K562 (cell line): Measurements from ENCODE around the gene ZFP62. TPM values are rescaled to one million over a fixed set of nuclear protein-coding genes. Genes with fewer than 3 reads are reported as not detected.

Experiments used
- BRF2 ChIP-seq: IDR thresholded peaks from 3 replicates; pipeline ENCODE4 v1.6.1; 2011; ENCODE audit warnings: borderline replicate concordance, mild to moderate bottlenecking; ENCODE audit not compliant: insufficient read length, insufficient read depth
- HDAC3 ChIP-seq: fragments of 450-650 bp; IDR thresholded peaks from 2 replicates; pipeline ENCODE4 v1.6.1; 2018; ENCODE audit warnings: borderline replicate concordance, mild to moderate bottlenecking, moderate library complexity; ENCODE audit not compliant: partially characterized antibody
- MTA2 ChIP-seq: fragments of 450-650 bp; IDR thresholded peaks from 2 replicates; pipeline ENCODE4 v1.6.1; 2016; ENCODE audit warnings: low read depth
- SMARCB1 ChIP-seq: IDR thresholded peaks from 2 replicates; pipeline ENCODE4 v1.6.1; 2011; ENCODE audit warnings: improper control_type of control experiment, low read depth; ENCODE audit not compliant: insufficient read length
- SRSF3 ChIP-seq: fragments of 200-400 bp; formaldehyde crosslinking; IDR thresholded peaks from 2 replicates; pipeline ENCODE4 v1.6.1; 2016; ENCODE audit warnings: mild to moderate bottlenecking, low read length, moderate library complexity; ENCODE audit not compliant: insufficient read depth
- SRSF7 ChIP-seq: fragments of 200-400 bp; formaldehyde crosslinking; optimal IDR thresholded peaks from 2 replicates; pipeline ENCODE3; 2017; ENCODE audit warnings: mild to moderate bottlenecking, low read depth, low read length
- ZBTB33 ChIP-seq: sonication (generic); formaldehyde crosslinking; IDR thresholded peaks from 2 replicates; pipeline ENCODE4 v1.8.1; 2023; ENCODE audit warnings: mild to moderate bottlenecking, missing genetic modification reagents
- ZKSCAN8 ChIP-seq: fragments of 200-800 bp; sonication (Bioruptor generic); IDR thresholded peaks from 2 replicates; pipeline ENCODE4 v1.6.1; 2016; ENCODE audit warnings: missing genetic modification characterization, missing compliant biosample characterization
- ZNF274 ChIP-seq: IDR thresholded peaks from 2 replicates; pipeline ENCODE4 v1.6.1; 2011; ENCODE audit warnings: low read depth, mild to moderate bottlenecking, low read length, moderate library complexity, borderline replicate concordance
- ZNF316 ChIP-seq: fragments of 450-650 bp; IDR thresholded peaks from 2 replicates; pipeline ENCODE4 v1.6.1; 2016
- ZNF395 ChIP-seq: fragments of 200-800 bp; sonication (Bioruptor generic); IDR thresholded peaks from 2 replicates; pipeline ENCODE4 v1.6.1; 2017; ENCODE audit warnings: missing genetic modification characterization, missing compliant biosample characterization
- ZNF518B ChIP-seq: fragments of 250-450 bp; sonication (Bioruptor Pico); IDR thresholded peaks from 2 replicates; pipeline ENCODE4 v1.5.0; 2021; ENCODE audit warnings: mild to moderate bottlenecking, moderate library complexity
- ZNF561 ChIP-seq: fragments of 450-650 bp; formaldehyde crosslinking; conservative IDR thresholded peaks from 2 replicates; pipeline ENCODE4 v1.4.0; 2020; ENCODE audit warnings: mild to moderate bottlenecking, moderate library complexity
- ZNF644 ChIP-seq: fragments of 200-800 bp; sonication (Bioruptor generic); IDR thresholded peaks from 2 replicates; pipeline ENCODE4 v1.6.1; 2016; ENCODE audit warnings: low read depth, missing genetic modification characterization, missing compliant biosample characterization
- ZNF655 ChIP-seq: fragments of 250-450 bp; sonication (Bioruptor Pico); IDR thresholded peaks from 2 replicates; pipeline ENCODE4 v1.5.0; 2021
- polyA plus RNA-seq, 8 experiments: library from polyadenylated mRNA; depleted of rRNA in 4 of 8; stranded (reverse) in 5 of 8; unstranded in 3 of 8; fragments of >200 nt; fragmentation: Nextera tagmentation in 2 of 8; fragmentation: Illumina TruSeq in 1 of 8; extraction: Ambion mirVana in 2 of 8; extraction: Trizol in 1 of 8; gene quantifications; 2 replicates each; pipeline versions ENCODE4 v1.2.1 to v1.2.3, GENCODE V29; 2011 to 2014; ENCODE audit warnings: inconsistent platforms in 1 of 8, missing spikeins in 1 of 8
- total RNA-seq, 7 experiments: library from RNA; depleted of rRNA in 6 of 7; stranded (reverse); fragments of >200 nt in 6 of 7; fragmentation: Illumina TruSeq in 2 of 7; extraction: Trizol in 2 of 7; gene quantifications; 2 replicates each; pipeline versions ENCODE4 v1.2.1 to v1.2.3, GENCODE V29; 2011 to 2021; ENCODE audit warnings: low replicate concordance in 1 of 7

ZFP62 gene
- total and polyA plus RNA-seq, 9 of the 15 experiments (the other 6 are each of a cell fraction or from before 2014, with no cell fraction given), result 12.2 to 37.5 (median 25.0) TPM

- TF ChIP-seq ZNF518B (CRISPR knock-in tag) (no peak), ZNF644 (no peak), ZKSCAN8 (CRISPR knock-in tag) (no peak), ZBTB33 (CRISPR knock-in tag) (no peak), MTA2 (no peak), SRSF7 (no peak), SMARCB1 (no peak), BRF2 (no peak), HDAC3 (no peak), ZNF395 (CRISPR knock-in tag) (no peak), ZNF316 (no peak), ZNF274 (no peak; the same call in 1 of the 2 replicates), ZNF561 (CRISPR knock-in tag) (no peak), SRSF3 (no peak), ZNF655 (no peak)
These were observed 29.7 kb downstream of the ZFP62 start (continued) for GRCh38 chr5:180831139-180832093.
